OCI-LY3 (cell line): ENCODE data around the gene SLC2A13.

Experiments used
- EZH2phosphoT487 ChIP-seq: fragments of 200-600 bp; shearing (Covaris generic); IDR thresholded peaks from 2 replicates; pipeline ENCODE4 v1.6.1; 2018; ENCODE audit warnings: antibody characterized with exemption, mixed run types, low read depth
- TF ChIP-seq, protein P1 (sequence below): fragments of 200-600, 300-600 bp; sonication (generic); IDR thresholded peaks from 2 replicates; pipeline ENCODE4 v1.5.1; 2014; ENCODE audit warnings: antibody characterized with exemption, low read length, low read depth

DNA sequence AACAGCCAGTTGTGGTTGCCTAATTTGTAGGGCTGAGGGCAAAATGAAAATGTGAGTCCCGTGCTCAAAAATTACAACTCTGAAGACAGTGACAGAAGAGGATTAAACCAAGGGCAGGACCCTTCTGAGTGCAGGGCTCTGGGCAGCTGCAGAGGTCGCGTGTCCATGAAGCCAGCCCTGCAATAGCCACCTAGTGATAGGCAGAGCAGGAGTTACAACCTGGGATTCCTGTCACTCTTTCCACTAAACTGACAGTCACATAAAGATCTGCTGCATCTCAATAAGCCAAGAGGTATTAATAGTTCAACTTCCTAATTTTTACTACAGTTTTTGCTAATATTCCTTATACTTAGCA, 94.1 kb downstream of the SLC2A13 start:
- TF ChIP-seq, protein P1, sequence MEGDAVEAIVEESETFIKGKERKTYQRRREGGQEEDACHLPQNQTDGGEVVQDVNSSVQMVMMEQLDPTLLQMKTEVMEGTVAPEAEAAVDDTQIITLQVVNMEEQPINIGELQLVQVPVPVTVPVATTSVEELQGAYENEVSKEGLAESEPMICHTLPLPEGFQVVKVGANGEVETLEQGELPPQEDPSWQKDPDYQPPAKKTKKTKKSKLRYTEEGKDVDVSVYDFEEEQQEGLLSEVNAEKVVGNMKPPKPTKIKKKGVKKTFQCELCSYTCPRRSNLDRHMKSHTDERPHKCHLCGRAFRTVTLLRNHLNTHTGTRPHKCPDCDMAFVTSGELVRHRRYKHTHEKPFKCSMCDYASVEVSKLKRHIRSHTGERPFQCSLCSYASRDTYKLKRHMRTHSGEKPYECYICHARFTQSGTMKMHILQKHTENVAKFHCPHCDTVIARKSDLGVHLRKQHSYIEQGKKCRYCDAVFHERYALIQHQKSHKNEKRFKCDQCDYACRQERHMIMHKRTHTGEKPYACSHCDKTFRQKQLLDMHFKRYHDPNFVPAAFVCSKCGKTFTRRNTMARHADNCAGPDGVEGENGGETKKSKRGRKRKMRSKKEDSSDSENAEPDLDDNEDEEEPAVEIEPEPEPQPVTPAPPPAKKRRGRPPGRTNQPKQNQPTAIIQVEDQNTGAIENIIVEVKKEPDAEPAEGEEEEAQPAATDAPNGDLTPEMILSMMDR: no peak
- no peak for TF ChIP-seq EZH2phosphoT487
